ENCODE measurements around the gene RNF34.

DNA sequence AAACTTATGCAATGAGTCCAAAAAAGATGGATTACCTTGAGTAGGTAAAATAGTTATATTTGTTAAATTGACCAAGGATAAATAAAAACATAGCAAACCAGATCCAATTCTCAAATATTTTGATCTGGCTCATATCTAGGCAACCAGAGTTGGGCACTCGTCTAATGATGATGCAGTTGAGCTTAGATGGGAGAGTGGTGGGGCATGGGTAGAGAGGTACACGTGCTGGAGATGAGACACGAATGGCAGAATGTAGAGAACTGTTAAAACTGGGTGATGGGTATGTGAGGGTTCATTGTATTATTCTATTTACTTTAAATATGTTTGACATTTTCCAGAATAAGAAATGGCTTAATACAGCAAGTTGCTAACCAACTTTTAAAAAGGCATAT is 7.6 kb upstream of the RNF34 start:
- no peak for TF ChIP-seq CTCF (conservative IDR thresholded peaks at IDR 0.05; ENCODE audit: low read length)
- no peak for TF ChIP-seq EZH2phosphoT487 (IDR thresholded peaks at IDR 0.05; ENCODE audit: borderline replicate concordance)
